H1 (cell line): ENCODE measurements around the gene GRID1. TPM values are rescaled to one million over a fixed set of nuclear protein-coding genes. Genes with fewer than 3 reads are reported as not detected.

Experiments used
- POU5F1 ChIP-seq: IDR thresholded peaks from 2 replicates; pipeline ENCODE4 v1.6.1; 2011; ENCODE audit warnings: low read depth, mild to moderate bottlenecking, low read length, moderate library complexity
- polyA plus RNA-seq, 7 experiments: library from polyadenylated mRNA; depleted of rRNA in 3 of 7; stranded (reverse) in 5 of 7; unstranded in 2 of 7; fragments of >200 nt in 5 of 7; fragments of 200-250 nt in 2 of 7; gene quantifications; 1 replicate in 5 of 7; 2 replicates in 1 of 7; 4 replicates in 1 of 7; pipeline versions ENCODE4 v1.2.1 to v1.2.3, GENCODE V29; 2011 to 2013; ENCODE audit warnings: missing spikeins in 2 of 7, mixed read lengths in 2 of 7
- total RNA-seq: library from RNA; stranded (reverse); fragmentation: NEBNext Ultra II Directional; extraction: Animal tissue kit (Norgen Biotek cat#: 25700); gene quantifications from 2 replicates; pipeline ENCODE4 v1.2.1, GENCODE V29; 2021

The GRID1 gene
- total and polyA plus RNA-seq, 2 of the 8 experiments (the other 6 are each of a cell fraction or from before 2014, with no cell fraction given) = 0.22 to 0.30 TPM

DNA sequence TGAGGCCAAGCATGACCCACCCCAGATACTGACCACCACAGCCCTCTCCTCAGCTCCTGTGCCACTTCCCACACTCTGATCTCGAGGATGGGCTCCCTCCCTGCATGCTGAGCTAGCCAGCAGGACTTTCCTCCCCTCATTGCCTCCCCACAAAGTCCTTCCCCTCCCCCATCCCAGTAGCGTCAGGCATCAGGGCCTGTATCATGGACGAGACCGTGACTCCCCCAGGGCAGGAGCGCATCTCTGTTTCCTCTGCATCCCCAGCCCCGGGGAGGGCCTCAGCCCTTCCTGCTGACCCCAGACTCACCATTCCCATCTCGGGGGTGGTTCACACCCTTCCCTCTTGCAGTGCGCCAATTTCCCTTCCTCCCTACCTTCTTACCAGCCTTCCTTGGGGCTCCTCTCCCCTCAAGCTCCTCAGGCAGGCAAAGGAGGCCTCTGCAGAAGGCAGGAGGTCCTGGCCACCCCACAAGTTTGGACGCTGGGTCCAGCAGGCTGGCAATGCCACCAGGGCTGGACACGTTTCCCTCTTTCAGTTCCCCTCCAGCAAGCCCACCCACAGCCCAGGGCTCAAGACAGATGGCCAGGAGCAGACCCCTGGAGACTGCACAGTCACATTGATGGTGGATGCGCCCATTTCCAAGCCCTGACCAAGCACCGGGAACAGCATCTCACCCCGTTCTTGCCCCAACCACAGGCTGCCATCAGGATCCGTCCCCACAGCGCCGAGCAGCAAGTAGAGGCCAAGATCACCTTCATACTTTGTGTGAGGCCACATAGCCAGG lies 36.5 kb downstream of the GRID1 start (continued):
- TF ChIP-seq POU5F1 = no peak
- TF ChIP-seq, all 59 proteins: peak for 0
